Cardiac muscle cell (in vitro differentiated cells and primary cell): ENCODE data around the gene SLC35F2. TPM values are rescaled to one million over a fixed set of nuclear protein-coding genes. Genes with fewer than 3 reads are reported as not detected.

Source experiments
- DNase-seq, 2 donors: peaks; one replicate each; pipeline versions ENCODE4 v3.0.0 to v3.0.0-alpha.2; 2010 to 2017; ENCODE audit warnings: low read depth in 1 of 2, low spot score in 1 of 2
- H3K27ac ChIP-seq: fragments of 200-600 bp; sonication (generic); 2 replicates; pipeline ENCODE4 v1.5.1; 2016
- H3K27me3 ChIP-seq: fragments of 200-600 bp; sonication (generic); 2 replicates; pipeline ENCODE4 v1.6.0; 2016; ENCODE audit warnings: control low read depth
- H3K36me3 ChIP-seq: fragments of 200-600 bp; sonication (generic); 2 replicates; pipeline ENCODE4 v1.5.1; 2016; ENCODE audit warnings: control low read depth
- H3K4me1 ChIP-seq: fragments of 200-600 bp; sonication (generic); 2 replicates; pipeline ENCODE4 v1.8.1; 2017; ENCODE audit warnings: low read depth, mild to moderate bottlenecking, mixed run types
- H3K4me3 ChIP-seq: fragments of 200-600 bp; sonication (generic); 2 replicates; pipeline ENCODE4 v1.5.1; 2016; ENCODE audit warnings: mild to moderate bottlenecking
- H3K9me3 ChIP-seq: fragments of 200-600 bp; sonication (generic); 2 replicates; pipeline ENCODE4 v1.5.1; 2017; ENCODE audit warnings: low read depth, mild to moderate bottlenecking, control low read depth
- polyA plus RNA-seq: library from polyadenylated mRNA; unstranded; fragments of >200 nt; fragmentation: Nextera tagmentation; extraction: Ambion mirVana; gene quantifications from 2 replicates; pipeline ENCODE4 v1.2.1, GENCODE V29; 2016
- total RNA-seq: library from RNA; depleted of rRNA; stranded (reverse); fragments of >200 nt; gene quantifications from 2 replicates; pipeline ENCODE4 v1.2.3, GENCODE V29; 2016
- TF ChIP-seq, protein P1 (sequence below): IDR thresholded peaks from 2 replicates; pipeline ENCODE4 v1.5.1; 2012; ENCODE audit warnings: low read depth, mild to moderate bottlenecking, low read length

Gene SLC35F2
- total and polyA plus RNA-seq, 2 experiments from 2014 or later: 6.9 to 10.1 TPM

DNA sequence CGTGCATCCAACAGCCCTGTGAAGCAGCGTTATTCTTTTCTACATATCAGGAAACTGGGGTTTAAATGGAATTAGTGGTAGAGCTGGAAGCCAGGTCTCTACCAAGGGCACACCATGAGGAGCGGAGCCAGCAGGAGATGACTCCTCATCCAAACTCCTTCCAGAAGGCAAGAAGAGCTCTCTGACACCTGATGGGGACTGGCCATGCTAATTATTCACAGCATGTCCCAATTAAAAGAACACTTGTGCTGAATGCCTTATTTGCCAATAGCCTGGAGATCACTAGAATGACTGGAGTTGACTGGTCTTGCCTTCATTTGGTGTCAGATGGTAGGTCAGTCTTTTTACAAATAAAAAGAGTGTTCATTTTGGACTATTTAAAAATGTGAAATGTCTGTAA is 113.9 kb downstream of the SLC35F2 start:
- TF ChIP-seq, protein P1, sequence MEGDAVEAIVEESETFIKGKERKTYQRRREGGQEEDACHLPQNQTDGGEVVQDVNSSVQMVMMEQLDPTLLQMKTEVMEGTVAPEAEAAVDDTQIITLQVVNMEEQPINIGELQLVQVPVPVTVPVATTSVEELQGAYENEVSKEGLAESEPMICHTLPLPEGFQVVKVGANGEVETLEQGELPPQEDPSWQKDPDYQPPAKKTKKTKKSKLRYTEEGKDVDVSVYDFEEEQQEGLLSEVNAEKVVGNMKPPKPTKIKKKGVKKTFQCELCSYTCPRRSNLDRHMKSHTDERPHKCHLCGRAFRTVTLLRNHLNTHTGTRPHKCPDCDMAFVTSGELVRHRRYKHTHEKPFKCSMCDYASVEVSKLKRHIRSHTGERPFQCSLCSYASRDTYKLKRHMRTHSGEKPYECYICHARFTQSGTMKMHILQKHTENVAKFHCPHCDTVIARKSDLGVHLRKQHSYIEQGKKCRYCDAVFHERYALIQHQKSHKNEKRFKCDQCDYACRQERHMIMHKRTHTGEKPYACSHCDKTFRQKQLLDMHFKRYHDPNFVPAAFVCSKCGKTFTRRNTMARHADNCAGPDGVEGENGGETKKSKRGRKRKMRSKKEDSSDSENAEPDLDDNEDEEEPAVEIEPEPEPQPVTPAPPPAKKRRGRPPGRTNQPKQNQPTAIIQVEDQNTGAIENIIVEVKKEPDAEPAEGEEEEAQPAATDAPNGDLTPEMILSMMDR: no peak
- H3K9me3 ChIP-seq: no peaks in the 10 kb centered on the region
- no peak for DNase-seq
- H3K4me3 ChIP-seq: no peak overlapping the region
- no peak overlapping the region for H3K27ac ChIP-seq
- H3K36me3 ChIP-seq: no peaks in the 10 kb centered on the region
- peaks cover 23% of the 10 kb centered on the region for H3K4me1 ChIP-seq
- H3K27me3 ChIP-seq: no peaks in the 10 kb centered on the region

DNA sequence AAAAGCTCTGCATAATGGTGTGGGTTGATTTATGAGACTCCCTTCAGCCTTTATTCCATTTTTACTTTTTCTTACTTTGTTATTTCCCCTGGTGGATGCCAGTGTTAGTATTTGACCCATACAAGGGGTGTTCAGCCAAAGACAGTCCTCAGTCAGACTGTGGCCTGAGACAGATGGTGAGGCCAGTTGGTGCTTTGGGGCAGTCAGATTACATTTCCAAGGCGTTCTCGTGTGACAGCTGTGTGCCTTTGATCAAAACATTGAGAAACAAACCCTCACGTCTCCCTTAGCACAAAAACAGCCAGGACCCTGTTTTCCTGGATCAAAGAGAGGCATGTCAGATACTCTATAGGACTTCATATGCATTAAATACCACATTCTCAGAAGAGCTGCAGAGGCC is 115.4 kb downstream of the SLC35F2 start:
- H3K27ac ChIP-seq: no peak overlapping the region
- H3K4me3 ChIP-seq: no peak overlapping the region
- TF ChIP-seq, protein P1: no peak
- DNase-seq: no peak
- no peaks in the 10 kb centered on the region for H3K36me3 ChIP-seq
- no peaks in the 10 kb centered on the region for H3K9me3 ChIP-seq
- peaks cover 19% of the 10 kb centered on the region for H3K4me1 ChIP-seq
- H3K27me3 ChIP-seq: no peaks in the 10 kb centered on the region

DNA sequence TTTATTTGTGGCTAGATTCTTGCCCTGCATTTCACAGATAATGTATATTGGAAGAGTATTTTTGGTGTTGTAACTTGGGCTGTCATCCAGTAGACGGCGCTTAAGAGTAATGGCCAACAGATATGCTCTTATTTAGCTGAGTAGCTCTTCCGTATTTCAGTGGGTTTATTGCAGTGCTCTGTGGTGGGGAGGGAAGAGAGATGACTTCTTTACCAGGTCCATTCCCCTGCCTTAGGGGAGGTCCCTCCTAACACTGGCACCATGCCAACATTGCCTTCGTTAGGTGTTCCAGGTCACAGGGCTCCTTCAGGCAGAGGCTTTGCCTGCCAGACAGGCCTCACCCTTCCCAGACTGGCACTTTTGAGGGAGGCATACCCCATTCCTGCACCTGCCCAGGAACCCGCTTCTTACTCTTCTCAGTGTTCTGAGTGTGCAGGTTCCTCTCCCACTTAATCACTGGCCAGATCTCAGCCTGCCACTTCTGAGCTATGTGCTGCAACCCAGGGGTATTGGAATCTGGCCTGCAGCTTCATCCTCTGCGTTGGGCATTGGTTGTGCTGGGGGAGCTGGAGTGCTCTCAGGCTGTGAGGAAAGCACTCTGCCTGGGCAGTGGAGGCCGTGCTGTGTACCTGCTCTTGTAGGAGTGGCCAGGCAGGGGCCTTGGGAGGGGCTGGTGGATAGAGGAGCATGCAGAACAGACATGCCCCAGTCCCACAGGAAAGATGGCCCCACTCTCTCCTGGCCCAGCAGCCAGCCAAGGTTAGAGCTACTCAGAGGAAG is 117.4 kb downstream of the SLC35F2 start:
- no peaks in the 10 kb centered on the region for H3K27me3 ChIP-seq
- peak; percentile 53 to 55 for DNase-seq
- peak overlapping the region; percentile 39 for H3K27ac ChIP-seq
- TF ChIP-seq, protein P1: peak; percentile 73
- peaks cover 5% of the 10 kb centered on the region for H3K4me1 ChIP-seq
- H3K9me3 ChIP-seq: no peaks in the 10 kb centered on the region
- no peaks in the 10 kb centered on the region for H3K36me3 ChIP-seq
- no peak overlapping the region for H3K4me3 ChIP-seq

Other genes with a start within 250 kb of the SLC35F2 start
- gene SLN, start 146.7 kb downstream of the SLC35F2 start, total RNA-seq: 2.1 TPM in 1 of 2 replicates, not detected in the other
- 2.5 and 3.1 TPM in 2 replicates for gene SLN, start 146.7 kb downstream of the SLC35F2 start, polyA plus RNA-seq
- 0.24 and 0.88 TPM in 2 replicates for gene RAB39A, start 69.7 kb upstream of the SLC35F2 start, total RNA-seq
- gene RAB39A, start 69.7 kb upstream of the SLC35F2 start, polyA plus RNA-seq: not detected in 2 replicates
- gene CUL5, start 150.1 kb upstream of the SLC35F2 start, total RNA-seq: 29.1 and 58.1 TPM in 2 replicates
- gene CUL5, start 150.1 kb upstream of the SLC35F2 start, polyA plus RNA-seq: 32.5 and 44.9 TPM in 2 replicates